T-cell (primary cell): ENCODE measurements around the gene ZNF800. TPM values are rescaled to one million over a fixed set of nuclear protein-coding genes. Genes with fewer than 3 reads are reported as not detected.

Experiments
- ATAC-seq, 4 experiments: fragments of 200-7000 bp in 3 of 4; fragments of 150-1000 bp in 1 of 4; cut with Tn5 transposase; replicated peaks in 1 of 4; 1 replicate in 3 of 4; 2 replicates in 1 of 4; pipeline ENCODE4 v1.10.0; 2021; ENCODE audit warnings: moderate library complexity in 3 of 4, mild to moderate bottlenecking in 2 of 4, moderate number of reproducible peaks in 1 of 4
- CTCF ChIA-PET, 2 donors: fragments of 300-600 bp; sonication (Branson Sonifier 250); formaldehyde crosslinking; loops; one replicate each; lab custom pipeline; 2022; ENCODE audit warnings: antibody characterized with exemption in 2 of 2; lab: Charles Lee
- POLR2A ChIA-PET, 2 donors: fragments of 300-600 bp; sonication (Branson Sonifier 250); formaldehyde crosslinking; loops; one replicate each; lab custom pipeline; 2022; ENCODE audit warnings: antibody characterized with exemption in 2 of 2; lab: Charles Lee
- DNase-seq, 35 experiments: peaks; one replicate each; pipeline versions ENCODE4 v3.0.0 to v3.0.0-alpha.2; 2013 to 2023
- H3K27ac ChIP-seq: one replicate; pipeline ENCODE4 v1.5.1; 2013; ENCODE audit warnings: low read length
- H3K27me3 ChIP-seq, 2 experiments: replicated peaks in 1 of 2; 1 replicate in 1 of 2; 2 replicates in 1 of 2; pipeline versions ENCODE4 v1.6.1 to v1.7.0; 2013; ENCODE audit warnings: low read length in 1 of 2, mixed read lengths in 1 of 2; ENCODE audit not compliant: control insufficient read depth in 2 of 2, insufficient read depth in 2 of 2; ENCODE audit errors: extremely low read depth in 1 of 2
- H3K36me3 ChIP-seq, 2 donors: 1 replicate in 1 of 2; 2 replicates in 1 of 2; pipeline versions ENCODE4 v1.6.1 to v1.7.0; 2013; ENCODE audit warnings: low read length in 1 of 2; ENCODE audit not compliant: control insufficient read depth in 2 of 2, insufficient read depth in 1 of 2; ENCODE audit errors: extremely low read depth in 1 of 2
- H3K4me1 ChIP-seq, 2 experiments: 1 replicate in 1 of 2; 2 replicates in 1 of 2; pipeline versions ENCODE4 v1.6.1 to v1.7.0; 2013; ENCODE audit warnings: low read length in 2 of 2, mixed read lengths in 1 of 2; ENCODE audit not compliant: insufficient read depth in 2 of 2, control insufficient read depth in 1 of 2; ENCODE audit errors: extremely low read depth in 1 of 2
- H3K4me3 ChIP-seq, 2 donors: 1 replicate in 1 of 2; 2 replicates in 1 of 2; pipeline versions ENCODE4 v1.5.1 to v1.7.0; 2013; ENCODE audit warnings: mild to moderate bottlenecking in 2 of 2, low read length in 1 of 2, moderate library complexity in 1 of 2; ENCODE audit not compliant: control insufficient read depth in 1 of 2; ENCODE audit errors: extremely low read depth in 1 of 2
- H3K9me3 ChIP-seq: 2 replicates; pipeline ENCODE4 v1.7.0; 2013
- H3K27ac Mint-ChIP-seq, 2 donors: one replicate each; pipeline ENCODE4 v1.8.0; 2020 to 2021; ENCODE audit warnings: mild to moderate bottlenecking in 2 of 2, mixed read lengths in 2 of 2
- H3K27me3 Mint-ChIP-seq, 2 donors: one replicate each; pipeline ENCODE4 v1.8.0; 2021 to 2022; ENCODE audit warnings: mixed read lengths in 2 of 2
- H3K36me3 Mint-ChIP-seq: one replicate; pipeline ENCODE4 v1.8.0; 2021; ENCODE audit warnings: mixed read lengths
- H3K4me1 Mint-ChIP-seq, 3 donors: one replicate each; pipeline ENCODE4 v1.8.0; 2020 to 2022; ENCODE audit warnings: mixed read lengths in 3 of 3, mild to moderate bottlenecking in 1 of 3
- H3K4me3 Mint-ChIP-seq, 3 donors: one replicate each; pipeline ENCODE4 v1.8.0; 2020 to 2022; ENCODE audit warnings: mild to moderate bottlenecking in 3 of 3, mixed read lengths in 3 of 3, moderate library complexity in 3 of 3
- H3K9me3 Mint-ChIP-seq, 3 donors: one replicate each; pipeline ENCODE4 v1.8.0; 2020 to 2022; ENCODE audit warnings: mixed read lengths in 3 of 3
- WGBS: methylation state at CpG from one replicate; pipeline ENCODE4 v1.1.5; 2013; ENCODE audit warnings: missing lambda C conversion rate; ENCODE audit not compliant: insufficient coverage; 5-methylcytosine and 5-hydroxymethylcytosine counted together
- total RNA-seq, 35 experiments: library from RNA in 6 of 35; stranded (reverse) in 6 of 35; fragments of 120-200 nt in 1 of 35; gene quantifications; one replicate each; pipeline versions ENCODE4 v1.2.1 to v1.2.4 and lab custom pipeline; 2013 to 2026

The ZNF800 gene
- total RNA-seq, 5 donors from 2014 or later (not counting 1 experiment from before 2014, with no cell fraction given), result 59.6 to 75.0 (median 64.3) TPM

DNA sequence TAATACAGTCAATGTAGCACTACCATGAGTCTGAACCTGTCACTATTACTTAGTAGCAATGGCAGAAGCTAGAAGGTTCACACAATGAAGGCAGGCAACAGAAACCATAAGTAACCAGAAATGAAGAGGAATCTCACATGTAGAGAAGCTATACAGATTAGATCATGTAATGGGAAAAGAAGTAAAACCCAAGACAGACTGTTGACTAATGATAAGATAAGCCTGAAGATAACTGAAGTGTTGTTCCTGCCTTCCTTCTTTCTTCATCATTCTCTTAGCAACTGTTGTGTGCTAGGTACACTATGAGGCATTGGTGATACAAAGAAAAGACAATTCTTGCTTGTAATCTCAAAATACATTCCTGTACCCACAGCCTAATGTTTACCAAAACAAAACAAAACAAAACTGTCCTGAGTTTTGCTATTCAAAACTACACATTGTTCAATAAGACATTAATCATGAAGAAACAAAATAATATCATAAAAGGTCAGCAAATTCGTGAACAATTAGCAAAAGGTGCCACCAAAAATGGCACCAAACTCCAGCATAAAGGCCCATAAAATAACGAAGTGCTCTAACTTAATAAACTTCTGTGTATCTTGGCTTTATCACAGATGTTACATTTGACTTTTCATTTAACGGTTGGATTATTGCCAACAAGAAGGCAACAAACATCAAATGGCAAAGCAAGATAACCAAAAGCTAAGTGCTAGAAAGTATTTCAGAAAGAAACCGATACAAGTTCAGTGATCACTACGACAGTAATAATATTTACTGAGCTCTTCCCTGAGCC is 27.1 kb downstream of the ZNF800 start:
- ChIA-PET CTCF (interaction anchor here (1.4 to 2.4 kb wide), 4 partner anchors 11 to 149 kb away, joined by 3 to 5 read pairs (median 4); no protein-coding TSS in a partner anchor), POLR2A (interaction anchor here in 1 of 2 donors (0.5 kb wide), 1 partner anchor 229 kb away, joined by 4 read pairs; no protein-coding TSS in a partner anchor)
- ATAC-seq (no peak), DNase-seq (no peak)
- Mint-ChIP-seq H3K4me1 (peaks cover 26 to 42% (median 41%) of the 10 kb centered on the region in 3 donors), H3K27me3 (no peaks in the 10 kb centered on the region), H3K27ac (no peak overlapping the region), H3K9me3 (no peaks in the 10 kb centered on the region), H3K4me3 (no peak overlapping the region), H3K36me3 (peaks cover 40% of the 10 kb centered on the region)
- Histone ChIP-seq H3K9me3 (no peaks in the 10 kb centered on the region), H3K36me3 (peaks cover 0 to 35% of the 10 kb centered on the region in 2 donors), H3K27ac (no peak overlapping the region), H3K27me3 (no peaks in the 10 kb centered on the region), H3K4me1 (no peaks in the 10 kb centered on the region), H3K4me3 (no peak overlapping the region)
- WGBS, result 100% methylated on average over 2 of the region's 5 CpGs

DNA sequence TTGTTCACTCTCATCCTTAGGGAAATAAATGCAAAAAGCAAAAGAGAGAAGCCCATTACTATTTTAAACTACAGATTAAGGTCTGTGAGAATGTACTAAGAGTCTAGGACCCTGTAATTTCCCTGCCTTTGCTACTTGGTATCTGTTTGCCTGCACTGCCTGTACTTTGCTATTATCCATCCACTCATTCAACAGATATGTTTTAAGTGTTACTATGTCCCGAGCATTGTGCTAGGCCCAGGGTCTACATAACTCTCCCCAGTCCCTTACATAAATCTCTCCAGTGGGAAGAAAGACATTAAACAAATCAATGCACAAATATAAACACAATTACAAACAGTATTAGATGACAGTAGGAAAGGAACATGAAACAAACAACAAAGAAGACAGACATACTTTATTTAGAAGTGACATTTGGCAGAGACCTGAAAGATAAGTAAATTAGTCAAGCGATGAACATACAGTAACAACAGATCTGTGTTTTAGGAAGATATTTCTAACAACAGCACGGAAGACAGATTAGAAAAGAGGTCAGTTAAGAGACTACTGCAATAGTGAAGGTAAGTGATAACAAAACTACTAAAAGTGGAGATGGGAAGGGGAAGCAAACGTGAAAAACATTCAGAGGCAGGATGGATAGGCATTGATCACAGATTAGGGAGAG is 30.0 kb downstream of the ZNF800 start:
- Histone ChIP-seq H3K4me1 (no peaks in the 10 kb centered on the region), H3K4me3 (no peak overlapping the region), H3K36me3 (peaks cover 0 to 26% of the 10 kb centered on the region in 2 donors), H3K27ac (no peak overlapping the region), H3K27me3 (no peaks in the 10 kb centered on the region), H3K9me3 (no peaks in the 10 kb centered on the region)
- 90% methylated on average over 3 of the region's 4 CpGs for WGBS
- peaks cover 29% of the 10 kb centered on the region for H3K36me3 Mint-ChIP-seq
- no peaks in the 10 kb centered on the region for H3K27me3 Mint-ChIP-seq
- ChIA-PET POLR2A (no interaction called here), CTCF (interaction anchor here in 1 of 2 donors (1.0 kb wide), 1 partner anchor 15 kb away, joined by 3 read pairs; no protein-coding TSS in a partner anchor)
- DNase-seq (no peak), ATAC-seq (no peak)
- H3K27ac Mint-ChIP-seq, result no peak overlapping the region
- H3K4me1 Mint-ChIP-seq, result peaks cover 21 to 34% (median 30%) of the 10 kb centered on the region in 3 donors
- no peaks in the 10 kb centered on the region for H3K9me3 Mint-ChIP-seq
- no peak overlapping the region for H3K4me3 Mint-ChIP-seq

DNA sequence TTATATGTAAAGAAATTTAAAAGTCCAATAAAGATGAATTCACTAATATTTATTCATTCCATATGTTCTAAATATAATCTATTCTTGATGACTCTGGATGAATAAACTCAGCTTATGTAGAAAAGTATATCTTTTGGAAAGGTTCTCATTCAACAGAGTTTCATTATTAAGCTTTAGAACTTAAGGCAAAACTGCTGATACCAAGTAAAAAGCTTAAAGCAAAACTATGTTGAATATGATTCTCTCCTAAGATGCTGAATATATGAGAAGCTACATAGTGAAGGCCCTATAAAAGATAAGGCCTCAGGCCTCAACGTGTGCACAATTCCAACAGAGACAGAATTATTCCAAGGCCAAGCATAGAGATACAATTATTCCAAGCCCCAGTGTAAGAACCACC is 30.8 kb downstream of the ZNF800 start:
- H3K4me3 Mint-ChIP-seq, result no peak overlapping the region
- peaks cover 23% of the 10 kb centered on the region for H3K36me3 Mint-ChIP-seq
- no peak overlapping the region for H3K27ac ChIP-seq
- DNase-seq (no peak), ATAC-seq (no peak)
- H3K36me3 ChIP-seq, result peaks cover 0 to 22% of the 10 kb centered on the region in 2 donors
- POLR2A ChIA-PET, result interaction anchor here in 1 of 2 donors (0.5 kb wide), 1 partner anchor 285 kb away, joined by 3 read pairs; no protein-coding TSS in a partner anchor
- H3K27ac Mint-ChIP-seq, result no peak overlapping the region
- H3K4me3 ChIP-seq, result no peak overlapping the region
- WGBS, result no CpG with 5 or more reads among the region's 1 CpG
- peaks cover 17 to 31% (median 28%) of the 10 kb centered on the region in 3 donors for H3K4me1 Mint-ChIP-seq
- no peaks in the 10 kb centered on the region for H3K9me3 ChIP-seq
- CTCF ChIA-PET, result interaction anchor here in 1 of 2 donors (1.0 kb wide), 1 partner anchor 14 kb away, joined by 3 read pairs; no protein-coding TSS in a partner anchor
- no peaks in the 10 kb centered on the region for H3K27me3 Mint-ChIP-seq
- no peaks in the 10 kb centered on the region for H3K9me3 Mint-ChIP-seq
- H3K4me1 ChIP-seq, result no peaks in the 10 kb centered on the region
- no peaks in the 10 kb centered on the region for H3K27me3 ChIP-seq

DNA sequence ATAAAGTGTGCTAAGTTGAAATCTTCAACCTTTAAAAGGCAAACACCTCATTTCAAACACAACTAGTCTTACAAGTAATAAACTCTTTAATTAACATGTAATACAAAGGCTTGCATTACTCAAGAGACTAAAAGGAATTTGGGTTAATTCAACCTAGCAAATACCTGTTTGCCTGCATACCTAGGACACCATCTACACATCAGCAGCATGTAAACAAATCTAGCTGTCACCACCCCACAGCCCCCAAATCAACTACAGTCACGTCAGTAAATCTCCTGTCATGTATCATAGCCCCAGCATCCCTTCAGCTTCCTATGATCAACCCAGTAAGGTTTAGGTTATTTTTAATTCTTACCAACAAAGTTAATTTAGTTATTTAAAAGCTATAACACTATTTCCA is 33.5 kb downstream of the ZNF800 start:
- H3K9me3 ChIP-seq, result no peaks in the 10 kb centered on the region
- H3K4me1 ChIP-seq, result no peaks in the 10 kb centered on the region
- H3K4me3 ChIP-seq, result no peak overlapping the region
- Mint-ChIP-seq H3K36me3 (peaks cover 20% of the 10 kb centered on the region), H3K4me1 (peaks cover 17 to 26% (median 20%) of the 10 kb centered on the region in 3 donors), H3K27me3 (no peaks in the 10 kb centered on the region), H3K27ac (peak overlapping the region in 1 of 2 donors; percentile 35), H3K4me3 (no peak overlapping the region), H3K9me3 (no peaks in the 10 kb centered on the region)
- WGBS, result no CpG with 5 or more reads among the region's 1 CpG
- DNase-seq, result no peak
- POLR2A ChIA-PET, result no interaction called here
- H3K36me3 ChIP-seq, result peaks cover 0 to 27% of the 10 kb centered on the region in 2 donors
- no peak overlapping the region for H3K27ac ChIP-seq
- H3K27me3 ChIP-seq, result no peaks in the 10 kb centered on the region
- no peak for ATAC-seq
- CTCF ChIA-PET, result interaction anchor here in 1 of 2 donors (0.9 kb wide), 1 partner anchor 88 kb away, joined by 4 read pairs; no protein-coding TSS in a partner anchor

DNA sequence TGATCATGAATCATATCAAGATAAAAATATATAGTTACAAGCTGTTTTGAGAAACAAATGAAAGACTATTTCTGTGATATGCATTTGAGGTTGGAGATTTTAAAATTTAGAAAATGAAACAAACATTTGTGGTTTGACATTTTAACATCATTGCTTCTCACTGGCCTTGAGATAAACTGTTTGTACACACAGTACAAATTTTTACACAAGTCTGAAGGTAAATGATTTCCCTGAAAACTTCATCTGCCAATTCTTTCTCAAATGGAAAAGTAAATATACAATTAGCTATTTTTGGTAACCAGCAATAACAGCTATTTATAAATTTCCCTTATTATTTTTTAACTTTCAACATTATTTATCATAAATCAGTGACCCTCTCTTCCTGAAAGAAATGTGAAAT is 38.6 kb downstream of the ZNF800 start:
- H3K4me1 Mint-ChIP-seq, result peaks cover 25 to 31% (median 29%) of the 10 kb centered on the region in 3 donors

DNA sequence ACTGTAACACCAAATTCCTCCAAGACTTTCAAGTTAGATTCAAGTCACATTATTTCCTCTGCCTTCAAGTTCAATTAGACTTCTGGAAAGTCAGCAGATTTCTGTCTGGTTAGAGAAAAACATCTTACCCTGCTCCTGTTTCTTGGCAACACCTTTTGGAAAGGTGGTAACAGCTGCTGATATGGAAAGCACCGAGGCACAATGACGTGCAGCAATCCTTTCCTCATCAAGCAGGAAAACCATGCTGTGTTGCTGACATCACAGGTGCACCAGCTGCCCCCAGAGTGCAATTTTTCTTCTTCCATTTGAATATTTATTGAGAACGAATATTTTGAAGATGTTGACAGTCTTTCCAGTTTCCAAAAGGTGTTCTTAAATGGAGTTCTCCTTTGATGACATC is 41.9 kb downstream of the ZNF800 start:
- H3K4me3 Mint-ChIP-seq, result no peak overlapping the region
- no peak for ATAC-seq
- no peak overlapping the region for H3K4me3 ChIP-seq
- no peaks in the 10 kb centered on the region for H3K27me3 ChIP-seq
- CTCF ChIA-PET, result interaction anchor here in 1 of 2 donors (1.4 kb wide), 1 partner anchor 164 kb away, joined by 4 read pairs; no protein-coding TSS in a partner anchor
- POLR2A ChIA-PET, result interaction anchor here (0.9 to 1.1 kb wide), 2 partner anchors 10 to 54 kb away, joined by 3 read pairs; no protein-coding TSS in a partner anchor
- no peaks in the 10 kb centered on the region for H3K9me3 Mint-ChIP-seq
- H3K4me1 ChIP-seq, result peaks cover 0 to 9% of the 10 kb centered on the region in 2 experiments
- H3K27me3 Mint-ChIP-seq, result no peaks in the 10 kb centered on the region
- peaks cover 8% of the 10 kb centered on the region for H3K36me3 Mint-ChIP-seq
- no peaks in the 10 kb centered on the region for H3K9me3 ChIP-seq
- peak overlapping the region in 1 of 2 donors; percentile 56 for H3K27ac Mint-ChIP-seq
- DNase-seq, result no peak
- peaks cover 0 to 7% of the 10 kb centered on the region in 2 donors for H3K36me3 ChIP-seq
- no CpG with 5 or more reads among the region's 3 CpGs for WGBS
- peaks cover 28 to 35% (median 33%) of the 10 kb centered on the region in 3 donors for H3K4me1 Mint-ChIP-seq
- H3K27ac ChIP-seq, result no peak overlapping the region

More for the DNA sequence above, 38.6 kb downstream of the ZNF800 start:
- Mint-ChIP-seq H3K27me3 (no peaks in the 10 kb centered on the region), H3K36me3 (peaks cover 21% of the 10 kb centered on the region), H3K9me3 (no peaks in the 10 kb centered on the region), H3K27ac (peak overlapping the region in 1 of 2 donors; percentile 33), H3K4me3 (no peak overlapping the region)
- H3K9me3 ChIP-seq, result no peaks in the 10 kb centered on the region
- no peaks in the 10 kb centered on the region for H3K27me3 ChIP-seq
- POLR2A ChIA-PET, result interaction anchor here in 1 of 2 donors (0.8 kb wide), 1 partner anchor 38 kb away, joined by 4 read pairs; the partner anchor contains the start of gene ZNF800
- DNase-seq (no peak), ATAC-seq (no peak)
- H3K4me3 ChIP-seq, result no peak overlapping the region
- CTCF ChIA-PET, result interaction anchor here in 1 of 2 donors (1.5 kb wide), 1 partner anchor 11 kb away, joined by 5 read pairs; no protein-coding TSS in a partner anchor
- H3K27ac ChIP-seq, result no peak overlapping the region
- no peaks in the 10 kb centered on the region for H3K4me1 ChIP-seq
- H3K36me3 ChIP-seq, result peaks cover 0 to 15% of the 10 kb centered on the region in 2 donors
